IMR-90 (cell line): ENCODE measurements around the gene ACSL4.

ENCODE experiments used
- BHLHE40 ChIP-seq: fragments of 150-350 bp; IDR thresholded peaks from 2 replicates; pipeline ENCODE4 v1.6.1; 2016; ENCODE audit warnings: mild to moderate bottlenecking, low read depth, low read length
- CEBPB ChIP-seq: IDR thresholded peaks from 2 replicates; pipeline ENCODE4 v1.6.1; 2012; ENCODE audit warnings: low read depth, low read length, improper control_type of control experiment
- CHD1 ChIP-seq: IDR thresholded peaks from 2 replicates; pipeline ENCODE4 v1.6.1; 2012; ENCODE audit warnings: low read depth, low read length, improper control_type of control experiment
- FOS ChIP-seq: fragments of 150-350 bp; IDR thresholded peaks from 2 replicates; pipeline ENCODE4 v1.6.1; 2016; ENCODE audit warnings: low read depth, low read length
- MAFK ChIP-seq: IDR thresholded peaks from 2 replicates; pipeline ENCODE4 v1.6.1; 2012; ENCODE audit warnings: low read depth, low read length, improper control_type of control experiment
- MAZ ChIP-seq: IDR thresholded peaks from 2 replicates; pipeline ENCODE4 v1.6.1; 2012; ENCODE audit warnings: low read depth, mild to moderate bottlenecking, low read length, improper control_type of control experiment, moderate library complexity, borderline replicate concordance
- POLR2A ChIP-seq: IDR thresholded peaks from 2 replicates; pipeline ENCODE4 v1.6.1; 2012; ENCODE audit warnings: mild to moderate bottlenecking, low read depth, low read length
- RAD21 ChIP-seq: IDR thresholded peaks from 2 replicates; pipeline ENCODE4 v1.6.1; 2012; ENCODE audit warnings: low read length, improper control_type of control experiment
- RCOR1 ChIP-seq: IDR thresholded peaks from 2 replicates; pipeline ENCODE4 v1.6.1; 2012; ENCODE audit warnings: mild to moderate bottlenecking, low read length, improper control_type of control experiment; ENCODE audit not compliant: insufficient replicate concordance
- RFX5 ChIP-seq: IDR thresholded peaks from 2 replicates; pipeline ENCODE4 v1.8.0; 2012; ENCODE audit warnings: low read depth, mild to moderate bottlenecking, low read length, moderate library complexity
- SMC3 ChIP-seq: fragments of 150-350 bp; IDR thresholded peaks from 2 replicates; pipeline ENCODE4 v1.6.1; 2016; ENCODE audit warnings: low read depth, mild to moderate bottlenecking, antibody characterized with exemption, low read length, moderate library complexity
- USF2 ChIP-seq: fragments of 150-350 bp; IDR thresholded peaks from 2 replicates; pipeline ENCODE4 v1.6.1; 2017; ENCODE audit warnings: mild to moderate bottlenecking, antibody characterized with exemption, low read length, low read depth
- TF ChIP-seq, protein P1 (sequence below): conservative IDR thresholded peaks from 2 replicates; pipeline ENCODE4 v1.5.1; 2012; ENCODE audit warnings: mild to moderate bottlenecking, low read depth, low read length, improper control_type of control experiment
- TF ChIP-seq, protein P2 (sequence below): fragments of 150-350 bp; IDR thresholded peaks from 2 replicates; pipeline ENCODE4 v1.6.1; 2016; ENCODE audit warnings: low read depth, mild to moderate bottlenecking, low read length, moderate library complexity, borderline replicate concordance

DNA sequence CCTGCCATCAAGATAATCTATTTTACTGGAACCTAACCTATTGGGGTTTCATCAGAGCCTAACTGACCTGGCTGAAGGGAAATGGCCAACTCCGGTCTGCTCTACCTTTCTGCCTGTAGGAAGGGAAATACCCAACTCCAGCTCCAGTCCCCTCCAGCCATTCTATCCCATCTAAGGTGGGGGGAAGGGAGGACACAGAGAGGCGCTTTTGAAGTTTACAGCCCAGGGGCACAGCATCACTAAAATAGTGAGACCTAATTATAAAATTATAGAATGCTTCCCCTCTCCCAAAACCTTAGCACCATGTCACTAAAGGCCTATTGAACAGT is 27.8 kb upstream of the ACSL4 start:
- TF ChIP-seq MAFK (no peak), RAD21 (no peak), MAZ (no peak), POLR2A (no peak), CEBPB (no peak), BHLHE40 (no peak), RCOR1 (no peak), USF2 (no peak), FOS (no peak), RFX5 (no peak), SMC3 (no peak), CHD1 (no peak)
- TF ChIP-seq, protein P1, sequence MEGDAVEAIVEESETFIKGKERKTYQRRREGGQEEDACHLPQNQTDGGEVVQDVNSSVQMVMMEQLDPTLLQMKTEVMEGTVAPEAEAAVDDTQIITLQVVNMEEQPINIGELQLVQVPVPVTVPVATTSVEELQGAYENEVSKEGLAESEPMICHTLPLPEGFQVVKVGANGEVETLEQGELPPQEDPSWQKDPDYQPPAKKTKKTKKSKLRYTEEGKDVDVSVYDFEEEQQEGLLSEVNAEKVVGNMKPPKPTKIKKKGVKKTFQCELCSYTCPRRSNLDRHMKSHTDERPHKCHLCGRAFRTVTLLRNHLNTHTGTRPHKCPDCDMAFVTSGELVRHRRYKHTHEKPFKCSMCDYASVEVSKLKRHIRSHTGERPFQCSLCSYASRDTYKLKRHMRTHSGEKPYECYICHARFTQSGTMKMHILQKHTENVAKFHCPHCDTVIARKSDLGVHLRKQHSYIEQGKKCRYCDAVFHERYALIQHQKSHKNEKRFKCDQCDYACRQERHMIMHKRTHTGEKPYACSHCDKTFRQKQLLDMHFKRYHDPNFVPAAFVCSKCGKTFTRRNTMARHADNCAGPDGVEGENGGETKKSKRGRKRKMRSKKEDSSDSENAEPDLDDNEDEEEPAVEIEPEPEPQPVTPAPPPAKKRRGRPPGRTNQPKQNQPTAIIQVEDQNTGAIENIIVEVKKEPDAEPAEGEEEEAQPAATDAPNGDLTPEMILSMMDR = no peak
- TF ChIP-seq, protein P2, sequence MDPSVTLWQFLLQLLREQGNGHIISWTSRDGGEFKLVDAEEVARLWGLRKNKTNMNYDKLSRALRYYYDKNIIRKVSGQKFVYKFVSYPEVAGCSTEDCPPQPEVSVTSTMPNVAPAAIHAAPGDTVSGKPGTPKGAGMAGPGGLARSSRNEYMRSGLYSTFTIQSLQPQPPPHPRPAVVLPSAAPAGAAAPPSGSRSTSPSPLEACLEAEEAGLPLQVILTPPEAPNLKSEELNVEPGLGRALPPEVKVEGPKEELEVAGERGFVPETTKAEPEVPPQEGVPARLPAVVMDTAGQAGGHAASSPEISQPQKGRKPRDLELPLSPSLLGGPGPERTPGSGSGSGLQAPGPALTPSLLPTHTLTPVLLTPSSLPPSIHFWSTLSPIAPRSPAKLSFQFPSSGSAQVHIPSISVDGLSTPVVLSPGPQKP = no peak
